Hepatocyte (in vitro differentiated cells): Measurements from ENCODE around the gene CNOT10. TPM values are rescaled to one million over a fixed set of nuclear protein-coding genes. Genes with fewer than 3 reads are reported as not detected.
A peak's percentile ranks its signal among the peaks of the same experiment; 100 is the strongest.

Experiments used
- DNase-seq: peaks from one replicate; pipeline ENCODE4 v3.0.0-alpha.2; 2016; ENCODE audit warnings: low spot score
- H2AFZ ChIP-seq: fragments of 200-600 bp; sonication (generic); 2 replicates; pipeline ENCODE4 v1.6.0; 2016; ENCODE audit warnings: antibody characterized with exemption, mild to moderate bottlenecking
- H3K27ac ChIP-seq: fragments of 200-600 bp; sonication (generic); 2 replicates; pipeline ENCODE4 v1.5.1; 2016; ENCODE audit warnings: mild to moderate bottlenecking
- H3K27me3 ChIP-seq: fragments of 200-600 bp; sonication (generic); 2 replicates; pipeline ENCODE4 v1.6.1; 2016
- H3K36me3 ChIP-seq: fragments of 200-600 bp; sonication (generic); replicated peaks from 2 replicates; pipeline ENCODE4 v1.5.1; 2016; ENCODE audit warnings: low read depth; ENCODE audit not compliant: insufficient read depth
- H3K4me1 ChIP-seq: fragments of 200-600 bp; sonication (generic); 2 replicates; pipeline ENCODE4 v1.5.1; 2016; ENCODE audit warnings: mild to moderate bottlenecking, moderate library complexity; ENCODE audit not compliant: insufficient read depth
- H3K4me2 ChIP-seq: fragments of 200-600 bp; sonication (generic); 2 replicates; pipeline ENCODE4 v1.6.0; 2016
- H3K4me3 ChIP-seq: fragments of 200-600 bp; sonication (generic); 2 replicates; pipeline ENCODE4 v1.5.1; 2016; ENCODE audit warnings: mild to moderate bottlenecking
- H3K79me2 ChIP-seq: fragments of 200-600 bp; sonication (generic); 2 replicates; pipeline ENCODE4 v1.6.0; 2017; ENCODE audit warnings: mild to moderate bottlenecking
- H3K9me2 ChIP-seq: fragments of 200-600 bp; sonication (generic); replicated peaks from 2 replicates; pipeline ENCODE4 v1.6.0; 2017; ENCODE audit warnings: mild to moderate bottlenecking; ENCODE audit not compliant: insufficient read depth
- H3K9me3 ChIP-seq: fragments of 200-600 bp; sonication (generic); 2 replicates; pipeline ENCODE4 v1.5.1; 2016; ENCODE audit warnings: low read depth, mild to moderate bottlenecking
- H4K20me1 ChIP-seq: fragments of 200-600 bp; sonication (generic); 2 replicates; pipeline ENCODE4 v1.6.0; 2016; ENCODE audit warnings: mild to moderate bottlenecking; ENCODE audit not compliant: insufficient read depth, poor library complexity, severe bottlenecking
- CTCF ChIP-seq: fragments of 200-600 bp; sonication (generic); IDR thresholded peaks from 2 replicates; pipeline ENCODE4 v1.5.1; 2016; ENCODE audit warnings: antibody characterized with exemption, mild to moderate bottlenecking; ENCODE audit not compliant: poor library complexity
- EZH2 ChIP-seq: fragments of 200-600 bp; sonication (generic); IDR thresholded peaks from 2 replicates; pipeline ENCODE4 v1.6.1; 2016; ENCODE audit warnings: antibody characterized with exemption, mild to moderate bottlenecking, borderline replicate concordance
- EZH2phosphoT487 ChIP-seq: fragments of 200-600 bp; sonication (generic); IDR thresholded peaks from one replicate; pipeline ENCODE4 v1.6.1; 2018; ENCODE audit warnings: antibody characterized with exemption, mild to moderate bottlenecking, low read depth, moderate library complexity; ENCODE audit not compliant: unreplicated experiment, severe bottlenecking
- WGBS: methylation state at CpG from one replicate; pipeline ENCODE4 v1.1.6; 2016; ENCODE audit warnings: low lambda C conversion rate; ENCODE audit errors: missing lambda C conversion rate; 5-methylcytosine and 5-hydroxymethylcytosine counted together
- polyA plus RNA-seq: library from polyadenylated mRNA; unstranded; fragments of >200 nt; fragmentation: Nextera tagmentation; extraction: Ambion mirVana; gene quantifications from 2 replicates; pipeline ENCODE4 v1.2.1, GENCODE V29; 2016
- total RNA-seq: library from RNA; depleted of rRNA; stranded (reverse); fragments of >200 nt; gene quantifications from 2 replicates; pipeline ENCODE4 v1.2.3, GENCODE V29; 2014

CNOT10 gene
- total and polyA plus RNA-seq, 2 experiments from 2014 or later: 14.7 to 31.9 TPM

GRCh38 chr3:32675650-32676049 lies 9.3 kb upstream of the CNOT10 start:
- Histone ChIP-seq H3K27me3 (no peaks in the 10 kb centered on the region), H2AFZ (no peak overlapping the region), H3K4me1 (no peaks in the 10 kb centered on the region), H3K9me3 (no peaks in the 10 kb centered on the region), H3K9me2 (no peaks in the 10 kb centered on the region), H3K4me2 (no peak overlapping the region), H3K4me3 (no peak overlapping the region), H4K20me1 (no peaks in the 10 kb centered on the region), H3K27ac (no peak overlapping the region), H3K79me2 (no peaks in the 10 kb centered on the region), H3K36me3 (no peaks in the 10 kb centered on the region)
- TF ChIP-seq EZH2 (no peak), EZH2phosphoT487 (no peak), CTCF (no peak)
- 62% methylated on average over 1 of the region's 1 CpG for WGBS
- no peak for DNase-seq

- 70% methylated on average over 4 of the region's 4 CpGs for WGBS
These were observed 3.2 kb upstream of the CNOT10 start for GRCh38 chr3:32681811-32682210.

GRCh38 chr3:32684029-32684799 lies 774 bp upstream of the CNOT10 start:
- no peak for DNase-seq
- Histone ChIP-seq H3K79me2 (peaks cover 33% of the 10 kb centered on the region), H3K27me3 (no peaks in the 10 kb centered on the region), H3K9me3 (no peaks in the 10 kb centered on the region), H3K4me3 (peak overlapping the region; percentile 41), H2AFZ (peak overlapping the region; percentile 81), H3K4me2 (peak overlapping the region; percentile 76), H3K36me3 (no peaks in the 10 kb centered on the region), H3K4me1 (peaks cover 6% of the 10 kb centered on the region), H4K20me1 (no peaks in the 10 kb centered on the region), H3K27ac (peak overlapping the region; percentile 78), H3K9me2 (no peaks in the 10 kb centered on the region)
- 67% methylated on average over 4 of the region's 4 CpGs for WGBS
- TF ChIP-seq EZH2: no peak
- no peak for TF ChIP-seq EZH2phosphoT487
- no peak for TF ChIP-seq CTCF

More at GRCh38 chr3:32681811-32682210, 3.2 kb upstream of the CNOT10 start:
- no peak overlapping the region for H3K4me3 ChIP-seq
- peak; percentile 7 for DNase-seq
- H3K9me2 ChIP-seq: no peaks in the 10 kb centered on the region
- H4K20me1 ChIP-seq: no peaks in the 10 kb centered on the region
- TF ChIP-seq EZH2phosphoT487 (no peak), EZH2 (no peak)
- peaks cover 12% of the 10 kb centered on the region for H3K79me2 ChIP-seq
- no peak overlapping the region for H2AFZ ChIP-seq
- H3K9me3 ChIP-seq: no peaks in the 10 kb centered on the region
- no peak overlapping the region for H3K27ac ChIP-seq
- H3K36me3 ChIP-seq: no peaks in the 10 kb centered on the region
- no peaks in the 10 kb centered on the region for H3K27me3 ChIP-seq
- no peak overlapping the region for H3K4me2 ChIP-seq
- H3K4me1 ChIP-seq: peaks cover 6% of the 10 kb centered on the region

- Histone ChIP-seq H3K36me3 (no peaks in the 10 kb centered on the region), H3K79me2 (peaks cover 48% of the 10 kb centered on the region), H3K9me2 (no peaks in the 10 kb centered on the region), H3K9me3 (no peaks in the 10 kb centered on the region), H3K4me3 (peak overlapping the region; percentile 80), H3K27me3 (no peaks in the 10 kb centered on the region), H3K4me1 (peaks cover 6% of the 10 kb centered on the region), H3K27ac (peak overlapping the region; percentile 83), H3K4me2 (peak overlapping the region; percentile 87), H4K20me1 (no peaks in the 10 kb centered on the region), H2AFZ (peak overlapping the region; percentile 72)
- WGBS: 10% methylated on average over 26 of the region's 26 CpGs
- no peak for DNase-seq
- TF ChIP-seq EZH2phosphoT487 (no peak), CTCF (no peak), EZH2 (no peak)
These were observed 676 bp downstream of the CNOT10 start for GRCh38 chr3:32685543-32686185.
